Measurements from ENCODE around the gene CCR5AS.
"Not testable (repeated sequence)": the region's sequence is repeated elsewhere in the genome, so short reads cannot be mapped to it uniquely, and the experiment has no call there.

The CCR5AS gene

DNA sequence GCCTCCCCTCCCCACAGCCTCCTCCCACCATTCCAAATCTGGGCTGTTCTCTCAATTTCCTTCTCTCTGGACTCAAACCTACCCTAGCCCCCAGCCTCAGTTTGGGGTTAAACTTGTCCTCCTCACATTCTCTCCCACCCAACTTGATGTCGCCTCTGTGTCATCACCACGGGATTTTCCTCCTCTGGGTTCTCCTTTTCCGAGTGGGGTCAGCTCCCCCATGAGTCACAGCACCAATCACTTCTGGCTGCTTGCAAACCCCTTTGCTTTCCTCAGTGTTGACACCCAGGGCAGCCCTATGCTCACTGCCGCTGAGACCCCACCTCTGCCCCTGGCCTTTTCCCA, 451 bp downstream of the CCR5AS start:
- DNase-seq (ENCODE audit: extremely low read depth in 1 of 2, low read depth in 1 of 2): no peak

DNA sequence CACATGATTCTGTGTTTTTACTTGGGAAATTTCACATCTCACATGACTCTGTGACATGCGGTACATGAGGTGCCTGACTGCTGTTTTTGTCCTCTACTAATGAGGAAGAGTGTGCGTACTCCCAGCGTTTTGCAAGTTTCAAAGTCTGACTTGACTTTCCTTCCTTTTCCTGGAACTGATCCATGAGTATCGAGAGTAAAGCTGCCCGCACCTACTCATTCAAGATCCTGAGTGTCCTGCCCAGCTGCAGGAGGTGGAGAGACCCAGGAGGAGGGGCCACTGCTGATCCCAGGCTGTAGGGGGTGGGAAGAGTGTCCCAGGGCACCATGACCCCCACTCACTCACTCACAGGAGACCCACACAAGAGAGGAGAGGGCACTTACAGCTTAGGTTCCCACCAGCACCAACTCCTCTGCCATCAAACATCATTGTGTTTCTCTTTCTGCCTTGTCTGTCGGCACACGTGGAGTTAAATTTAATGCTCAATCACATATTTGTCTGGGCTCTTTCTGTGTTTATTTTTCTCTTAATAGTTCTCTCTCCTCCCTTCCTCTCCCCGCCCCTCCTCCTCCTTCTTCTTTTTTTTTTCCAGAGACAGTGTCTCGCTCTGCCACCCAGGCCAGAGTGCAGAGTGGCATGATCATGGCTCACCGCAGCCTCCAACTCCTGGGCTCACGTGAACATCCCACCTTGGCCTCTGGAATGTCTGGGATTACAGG, 1.4 kb downstream of the CCR5AS start:
- no peak for DNase-seq (ENCODE audit: extremely low read depth in 1 of 2, low read depth in 1 of 2)

DNA sequence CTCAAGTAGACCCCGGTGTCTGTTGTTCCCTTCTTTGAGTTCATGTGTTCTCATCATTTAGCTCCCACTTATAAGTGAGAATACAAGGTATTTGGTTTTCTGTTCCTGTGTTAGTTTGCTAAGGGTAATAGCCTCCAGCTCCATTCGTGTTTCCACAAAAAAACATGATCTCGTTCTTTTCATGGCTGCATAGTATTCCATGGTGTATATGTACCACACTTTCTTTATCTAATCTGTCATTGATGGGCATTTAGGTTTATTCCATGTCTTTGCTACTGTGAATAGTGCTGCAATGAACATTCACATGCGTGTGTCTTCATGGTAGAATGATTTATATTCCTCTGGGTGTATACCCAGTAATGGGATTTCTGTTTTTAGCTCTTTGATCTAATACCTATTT, 4.0 kb downstream of the CCR5AS start:
- DNase-seq (ENCODE audit: extremely low read depth in 1 of 2, low read depth in 1 of 2): not testable (repeated sequence)

GRCh38 chr3:46401579-46401978, 5.3 kb downstream of the CCR5AS start:
- DNase-seq (ENCODE audit: extremely low read depth in 1 of 2, low read depth in 1 of 2): no peak

DNA sequence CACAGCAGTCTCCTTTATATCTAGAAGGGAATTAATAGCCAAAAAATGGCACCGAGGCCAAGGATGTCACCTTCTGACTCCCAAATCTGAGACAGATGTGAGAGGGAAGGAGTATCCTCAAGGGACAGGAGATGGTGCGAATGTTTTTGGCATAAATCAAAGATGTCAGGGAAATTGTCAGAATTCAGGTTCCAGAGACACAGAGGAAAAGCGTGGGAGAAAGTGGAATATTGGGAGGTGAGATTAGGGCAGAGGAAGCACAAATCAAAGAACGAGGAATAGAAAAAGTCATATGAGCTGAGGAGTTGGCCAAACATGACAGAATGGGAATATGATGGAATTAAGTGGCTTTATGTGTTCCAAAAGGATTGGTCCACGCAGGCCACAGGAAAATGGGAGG, 6.0 kb downstream of the CCR5AS start:
- no peak for DNase-seq (ENCODE audit: extremely low read depth in 1 of 2, low read depth in 1 of 2)

DNA sequence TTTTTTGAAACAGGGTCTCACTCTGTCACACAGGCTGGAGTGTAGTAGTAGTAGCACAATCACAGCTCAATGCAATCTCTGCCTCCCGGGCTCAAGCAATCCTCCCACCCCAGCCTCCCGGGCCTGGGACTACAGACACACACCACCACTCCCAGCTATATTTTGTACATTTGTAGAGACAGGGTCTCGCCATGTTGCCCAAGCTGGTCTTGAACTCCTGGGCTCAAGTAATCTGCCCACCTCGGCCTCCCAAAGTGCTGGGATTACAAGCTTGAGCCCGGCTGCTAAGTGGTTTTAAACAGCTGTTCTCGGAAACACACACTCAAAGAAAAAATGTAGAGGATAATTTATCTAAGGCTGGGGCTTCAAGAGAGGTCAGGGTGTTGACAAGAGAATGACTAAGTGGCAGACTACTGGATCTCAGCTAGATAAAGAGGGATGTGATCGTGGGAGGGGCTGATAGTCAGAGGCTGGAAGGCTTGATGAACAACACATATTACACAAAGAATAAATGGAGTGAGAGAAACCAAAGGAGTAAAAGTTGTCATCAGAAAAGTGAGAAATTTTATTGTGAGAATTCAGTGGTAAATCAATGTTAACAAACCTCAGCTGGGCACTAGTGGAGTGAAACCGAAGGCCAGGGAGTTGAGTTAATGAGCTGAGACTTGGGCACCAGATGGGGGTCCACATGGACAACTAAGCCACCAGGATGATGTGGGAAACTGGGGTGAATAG, 6.7 kb downstream of the CCR5AS start:
- no peak for DNase-seq (ENCODE audit: extremely low read depth in 1 of 2, low read depth in 1 of 2)

GRCh38 chr3:46399557-46399956, 7.3 kb downstream of the CCR5AS start:
- no peak for DNase-seq (ENCODE audit: extremely low read depth in 1 of 2, low read depth in 1 of 2)

GRCh38 chr3:46399098-46399497, 7.8 kb downstream of the CCR5AS start:
- DNase-seq (ENCODE audit: extremely low read depth in 1 of 2, low read depth in 1 of 2): no peak

GRCh38 chr3:46398186-46398955, 8.5 kb downstream of the CCR5AS start:
- no peak for DNase-seq (ENCODE audit: extremely low read depth in 1 of 2, low read depth in 1 of 2)

DNA sequence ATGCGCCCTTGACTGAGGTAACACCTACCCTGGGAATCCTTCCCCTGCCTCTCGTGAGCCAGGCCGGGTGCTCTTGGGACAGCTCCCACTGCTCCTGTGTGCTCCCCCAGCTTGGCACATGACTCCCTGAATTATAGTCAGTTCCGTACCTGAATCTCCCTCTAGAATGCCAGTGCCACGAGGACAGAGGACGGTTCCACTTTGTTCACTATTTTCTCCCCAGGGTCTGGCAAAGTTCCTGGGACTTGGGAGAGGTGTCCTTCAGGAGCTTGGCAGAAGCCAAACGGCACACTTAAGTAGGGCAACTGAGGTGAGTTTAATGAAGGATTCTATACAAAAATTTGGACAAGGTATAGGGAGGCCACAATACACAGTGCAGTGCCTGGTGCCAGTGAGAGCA, 9.8 kb downstream of the CCR5AS start:
- no peak for DNase-seq (ENCODE audit: extremely low read depth in 1 of 2, low read depth in 1 of 2)

GRCh38 chr3:46395766-46396530, 10.9 kb downstream of the CCR5AS start:
- no peak for DNase-seq (ENCODE audit: extremely low read depth in 1 of 2, low read depth in 1 of 2)

DNA sequence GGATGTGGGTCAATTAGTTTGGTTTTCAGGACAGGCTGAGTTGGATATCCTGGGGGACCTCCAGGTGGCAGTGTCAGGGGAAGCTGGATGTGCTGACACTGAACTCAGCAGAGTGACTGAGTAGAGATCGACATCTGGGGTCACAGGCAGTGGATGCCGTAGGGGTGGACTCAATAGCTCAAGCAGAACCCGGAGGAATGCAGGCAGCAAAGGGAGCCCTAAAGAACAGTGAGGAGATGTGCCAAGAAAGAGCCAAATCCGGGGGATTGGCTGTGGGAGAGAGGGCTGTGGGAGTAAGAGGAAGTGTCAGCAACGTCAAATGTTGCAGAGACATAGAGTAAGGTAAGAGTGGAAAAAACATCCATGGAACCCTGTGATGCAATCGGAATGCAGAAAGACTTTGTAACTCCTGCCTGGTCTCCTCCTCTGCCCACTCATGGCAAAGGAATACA, 11.6 kb downstream of the CCR5AS start:
- DNase-seq (ENCODE audit: extremely low read depth in 1 of 2, low read depth in 1 of 2): no peak

DNA sequence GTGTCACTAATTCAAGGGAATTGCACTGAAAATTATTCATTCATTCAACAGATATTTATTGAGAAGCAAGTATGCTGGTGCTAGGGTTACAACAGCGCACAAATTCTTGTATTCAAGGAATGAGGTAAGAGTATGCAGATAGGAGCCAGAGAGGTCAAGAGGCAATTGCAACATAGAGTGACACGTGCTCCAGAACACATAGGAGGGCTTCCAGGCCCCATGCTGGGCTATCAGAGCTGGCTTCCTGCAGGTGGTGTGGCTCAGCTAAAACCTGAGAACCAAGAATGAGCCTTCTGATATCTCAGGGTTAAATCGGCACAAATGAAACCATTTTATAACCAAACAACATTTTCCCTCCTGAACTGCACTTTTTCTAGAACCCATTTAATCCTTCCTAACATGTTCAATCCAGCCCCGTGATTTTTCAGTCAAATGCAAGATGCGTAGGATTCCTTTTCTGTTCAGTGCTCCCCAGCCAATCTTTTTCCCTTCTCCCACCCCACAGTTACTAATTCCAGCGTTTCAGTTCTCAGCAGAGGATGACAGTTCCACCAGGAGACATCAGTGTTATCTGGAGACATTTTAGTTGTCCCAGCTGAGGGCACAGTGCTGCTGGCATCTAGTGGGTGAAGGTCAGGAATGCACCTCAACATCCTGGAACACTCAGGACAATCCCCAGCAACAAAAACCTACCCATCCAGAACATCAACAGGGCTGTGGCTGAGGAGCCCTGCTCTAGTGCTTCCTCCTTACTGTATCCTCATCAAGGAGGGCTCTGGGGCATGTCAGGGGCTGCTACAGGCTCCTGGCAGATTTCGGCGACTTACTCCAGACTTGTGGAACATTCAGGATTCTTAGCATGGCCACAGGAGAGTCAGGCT, 13.1 kb downstream of the CCR5AS start:
- DNase-seq (ENCODE audit: extremely low read depth in 1 of 2, low read depth in 1 of 2): no peak

- no peak for DNase-seq (ENCODE audit: extremely low read depth in 1 of 2, low read depth in 1 of 2)
Measured at GRCh38 chr3:46393011-46393410, 13.9 kb downstream of the CCR5AS start.

DNA sequence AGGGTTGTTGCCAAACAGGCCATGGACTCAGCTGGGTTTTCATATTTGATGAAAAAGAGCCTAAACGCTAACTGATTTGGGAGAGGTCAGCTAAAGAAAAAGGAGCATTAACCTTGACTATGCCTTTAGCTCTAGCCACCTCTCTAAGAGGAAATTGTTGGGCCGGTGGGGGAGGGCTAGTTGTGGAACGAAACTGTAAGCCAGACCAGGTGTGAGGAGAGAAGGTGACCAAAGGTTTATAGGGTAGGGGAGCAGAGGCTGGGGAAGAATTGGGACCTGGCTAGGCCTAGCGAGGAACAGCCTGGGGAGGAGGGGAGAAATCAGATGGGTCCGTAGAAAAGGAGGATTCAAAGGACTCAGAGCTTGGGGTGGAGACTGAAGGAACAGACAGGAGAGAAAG, 15.3 kb downstream of the CCR5AS start:
- DNase-seq (ENCODE audit: extremely low read depth in 1 of 2, low read depth in 1 of 2): not testable (repeated sequence)

GRCh38 chr3:46389306-46389705, 17.6 kb downstream of the CCR5AS start:
- no peak for DNase-seq (ENCODE audit: extremely low read depth in 1 of 2, low read depth in 1 of 2)

DNA sequence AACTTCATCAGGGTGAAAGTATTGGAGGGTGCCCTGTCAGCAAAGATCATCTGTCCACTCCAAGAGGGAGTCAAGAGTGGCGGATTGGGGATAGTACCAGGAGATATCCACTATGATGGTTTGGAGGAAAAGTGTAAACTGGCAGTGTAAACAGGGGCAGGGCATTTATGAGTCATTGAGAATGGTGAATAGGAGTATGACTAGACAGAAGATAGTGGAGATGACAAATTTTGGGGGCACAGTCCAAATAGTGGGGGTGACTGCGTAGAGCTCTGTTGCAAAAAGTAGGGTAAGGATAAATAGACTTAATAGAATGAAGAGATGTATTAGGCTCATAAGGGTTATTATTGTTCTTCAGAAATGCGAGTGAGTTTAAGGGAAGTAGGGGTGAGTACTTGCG, 18.0 kb downstream of the CCR5AS start:
- DNase-seq (ENCODE audit: extremely low read depth in 1 of 2, low read depth in 1 of 2): not testable (repeated sequence)

- DNase-seq (ENCODE audit: extremely low read depth in 1 of 2, low read depth in 1 of 2): no peak
Measured at GRCh38 chr3:46386205-46386604, 20.7 kb downstream of the CCR5AS start.

DNA sequence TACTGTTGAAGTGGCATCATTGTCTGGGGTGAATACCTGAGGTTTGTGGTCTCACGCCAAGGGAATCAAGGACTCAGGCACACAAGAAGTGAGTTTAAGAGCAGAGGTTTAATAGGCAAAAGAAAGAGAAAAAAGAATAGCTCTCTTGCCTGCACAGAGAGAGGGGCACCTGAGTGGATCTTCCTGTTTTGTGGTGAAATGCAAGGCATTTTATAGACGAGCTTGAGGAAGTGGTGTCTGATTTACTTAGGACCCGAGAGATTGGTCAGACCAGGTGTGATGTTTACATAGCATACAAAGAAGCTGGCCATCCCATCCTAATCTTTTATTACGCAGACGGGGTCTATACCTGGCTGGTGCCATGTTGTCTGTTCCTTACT, 22.9 kb downstream of the CCR5AS start:
- no peak for DNase-seq (ENCODE audit: extremely low read depth in 1 of 2, low read depth in 1 of 2)
